Thyroid gland (tissue), 4 donors: ENCODE measurements around the gene EGF.

Source experiments
- CTCF ChIP-seq, 6 experiments: fragments of 200-600 bp in 3 of 6; fragments of 450-650 bp in 3 of 6; sonication (generic) in 3 of 6; IDR thresholded peaks; one replicate each; pipeline ENCODE4 v1.5.1; 2016 to 2019; ENCODE audit warnings: antibody characterized with exemption in 6 of 6, mild to moderate bottlenecking in 2 of 6, inconsistent platforms in 1 of 6, moderate library complexity in 1 of 6
- POLR2A ChIP-seq, 2 donors: fragments of 450-650 bp; IDR thresholded peaks; one replicate each; pipeline ENCODE4 v1.6.1; 2017; ENCODE audit warnings: antibody characterized with exemption in 2 of 2, mild to moderate bottlenecking in 2 of 2, moderate library complexity in 1 of 2

GRCh38 chr4:110025056-110025455, 112.4 kb downstream of the EGF start:
- TF ChIP-seq CTCF (IDR thresholded peaks at IDR 0.05), result no peak
- no peak for TF ChIP-seq POLR2A (IDR thresholded peaks at IDR 0.05)
